GM19463 (cell line): Measurements from ENCODE around the gene LY9.

Source experiments
- ATAC-seq: cut with Tn5 transposase; IDR thresholded peaks from one replicate; pipeline ENCODE4 v1.9.1; 2021; ENCODE audit warnings: mild to moderate bottlenecking, moderate library complexity; ENCODE audit not compliant: unreplicated experiment

The LY9 gene

GRCh38 chr1:160834945-160835565 lies 39.1 kb downstream of the LY9 start:
- no peak for ATAC-seq

GRCh38 chr1:160835751-160836150 lies 39.8 kb downstream of the LY9 start:
- ATAC-seq = no peak

- ATAC-seq = no peak
Observed at GRCh38 chr1:160836561-160836960, 40.6 kb downstream of the LY9 start.

- ATAC-seq = no peak
Observed at GRCh38 chr1:160836981-160837557, 41.1 kb downstream of the LY9 start.

- peak; percentile 78 for ATAC-seq
Observed at GRCh38 chr1:160837558-160838205, 41.7 kb downstream of the LY9 start.

GRCh38 chr1:160838888-160839287 lies 42.9 kb downstream of the LY9 start:
- no peak for ATAC-seq

GRCh38 chr1:160839746-160840145 lies 43.8 kb downstream of the LY9 start:
- no peak for ATAC-seq

- ATAC-seq = no peak
Observed at GRCh38 chr1:160841079-160841478, 45.1 kb downstream of the LY9 start.

GRCh38 chr1:160844447-160845232 lies 48.7 kb downstream of the LY9 start:
- ATAC-seq = no peak

- no peak for ATAC-seq
Observed at GRCh38 chr1:160846281-160846680, 50.3 kb downstream of the LY9 start.

- no peak for ATAC-seq
Observed at GRCh38 chr1:160850541-160850940, 54.6 kb downstream of the LY9 start.

- no peak for ATAC-seq
Observed at GRCh38 chr1:160850993-160851392, 55.0 kb downstream of the LY9 start.

GRCh38 chr1:160853014-160853413 lies 57.0 kb downstream of the LY9 start:
- no peak for ATAC-seq

- no peak for ATAC-seq
Observed at GRCh38 chr1:160853754-160854153, 57.8 kb downstream of the LY9 start.

GRCh38 chr1:160855181-160855981 lies 59.4 kb downstream of the LY9 start:
- peak; percentile 81 for ATAC-seq

GRCh38 chr1:160858097-160858496 lies 62.1 kb downstream of the LY9 start:
- ATAC-seq = no peak

GRCh38 chr1:160858507-160858906 lies 62.5 kb downstream of the LY9 start:
- no peak for ATAC-seq

- no peak for ATAC-seq
Observed at GRCh38 chr1:160859166-160859565, 63.2 kb downstream of the LY9 start.

GRCh38 chr1:160860840-160861505 lies 65.0 kb downstream of the LY9 start:
- ATAC-seq = no peak
